Caki2 (cell line): Measurements from ENCODE around the gene NEK4. TPM values are rescaled to one million over a fixed set of nuclear protein-coding genes. Genes with fewer than 3 reads are reported as not detected.
A peak's percentile ranks its signal among the peaks of the same experiment; 100 is the strongest.
"Not testable (repeated sequence)": the region's sequence is repeated elsewhere in the genome, so short reads cannot be mapped to it uniquely, and the experiment has no call there.

Experiments
- DNase-seq: peaks from one replicate; pipeline ENCODE4 v3.0.0-alpha.2; 2015; ENCODE audit warnings: low read depth
- in situ Hi-C: cut with HindIII; loops from 2 replicates; pipeline ENCODE4 v1.10.0; 2016; ENCODE audit warnings: low sequenced_read_pairs, low pct_unique_long_range_greater_than_20kb, mixed read lengths
- total RNA-seq: library from RNA; depleted of rRNA; stranded (reverse); fragments of >200 nt; shearing (Covaris generic); gene quantifications from 2 replicates; pipeline ENCODE4 v1.2.3, GENCODE V29; 2014; ENCODE audit warnings: low replicate concordance

NEK4 gene
- total RNA-seq, 1 experiment from 2014 or later = 27.3 TPM

- in situ Hi-C loops = no loop called here
- no peak for DNase-seq
Observed at GRCh38 chr3:52782412-52783210, 11.9 kb upstream of the NEK4 start.

GRCh38 chr3:52781741-52782140 lies 11.0 kb upstream of the NEK4 start:
- in situ Hi-C loops = no loop called here
- DNase-seq = no peak

DNA sequence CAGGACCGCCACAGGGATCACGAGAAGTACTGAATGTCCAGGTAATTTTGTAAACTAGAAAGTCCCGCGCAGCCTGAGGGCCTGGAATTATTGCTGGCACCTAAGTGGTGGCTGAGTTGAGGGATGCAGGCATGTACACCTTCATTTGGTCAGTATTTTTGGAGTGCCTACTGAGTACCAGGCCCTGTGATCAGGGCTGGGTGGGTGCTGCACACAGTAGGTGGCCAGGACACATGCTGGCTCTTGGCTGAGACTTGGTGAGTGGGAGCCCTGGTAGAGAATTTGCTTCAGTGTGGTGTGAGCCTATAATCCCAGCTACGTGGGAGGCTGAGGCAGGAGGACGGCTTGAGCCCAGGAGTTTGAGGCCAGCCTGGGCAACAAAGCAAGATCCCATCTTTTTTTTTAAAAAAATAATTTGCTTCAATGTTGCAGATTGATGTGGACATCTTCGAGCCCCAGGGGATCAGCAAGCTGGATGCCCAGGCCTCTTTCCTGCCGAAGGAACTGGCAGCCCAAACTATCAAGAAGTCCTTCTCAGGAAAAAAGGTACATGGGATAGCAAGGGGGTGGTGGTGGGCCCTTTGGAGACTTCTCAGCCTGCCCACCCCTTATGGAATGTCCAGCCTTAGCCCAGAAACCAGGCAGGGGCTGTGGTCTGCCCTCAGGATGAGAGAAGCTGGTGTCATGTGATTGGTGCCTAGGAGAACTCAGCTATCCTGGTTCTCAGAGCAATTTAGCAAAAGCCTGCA lies 9.3 kb upstream of the NEK4 start:
- DNase-seq = no peak
- in situ Hi-C loops = no loop called here

GRCh38 chr3:52779011-52779836 lies 8.5 kb upstream of the NEK4 start:
- DNase-seq = no peak
- in situ Hi-C loops = no loop called here

DNA sequence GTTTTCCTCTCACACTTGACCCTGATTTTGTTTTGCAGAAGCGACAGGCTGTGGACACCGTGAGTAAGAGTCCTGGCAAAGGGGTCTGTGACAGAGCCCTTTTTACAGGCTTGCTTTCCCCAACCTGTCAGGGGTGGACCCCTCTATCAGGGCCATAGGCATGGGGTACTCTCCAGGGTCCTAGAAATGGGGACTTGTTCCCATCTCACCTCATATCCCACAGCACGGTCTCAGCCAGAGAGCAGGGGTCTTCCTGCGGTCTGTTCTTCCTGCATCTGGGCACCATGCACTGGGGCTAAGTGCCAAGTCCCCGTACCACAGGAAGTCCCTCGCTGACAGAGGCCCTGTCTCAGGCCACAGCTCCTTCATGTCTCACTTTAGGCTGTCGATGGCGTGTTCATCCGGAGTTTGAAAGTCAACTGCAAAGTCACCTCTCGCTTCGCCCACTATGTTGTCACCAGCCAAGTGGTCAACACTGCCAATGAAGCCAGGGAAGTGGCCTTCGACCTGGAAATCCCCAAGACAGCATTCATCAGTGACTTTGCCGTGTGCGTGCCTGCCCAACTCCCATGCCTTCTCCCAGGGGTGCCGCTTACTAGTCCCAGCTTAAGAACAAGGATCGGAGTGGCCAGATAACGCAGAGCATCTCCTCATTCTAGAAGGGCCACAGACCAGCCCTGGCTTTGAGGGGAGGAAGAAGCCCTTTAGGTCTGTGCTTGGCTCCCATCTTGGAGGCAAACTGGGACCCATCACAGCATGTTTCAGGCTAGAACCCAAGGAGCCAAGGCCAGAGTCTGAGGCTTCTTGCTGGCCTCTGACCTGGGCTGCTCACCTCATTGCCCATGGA lies 7.4 kb upstream of the NEK4 start:
- in situ Hi-C loops = no loop called here

DNA sequence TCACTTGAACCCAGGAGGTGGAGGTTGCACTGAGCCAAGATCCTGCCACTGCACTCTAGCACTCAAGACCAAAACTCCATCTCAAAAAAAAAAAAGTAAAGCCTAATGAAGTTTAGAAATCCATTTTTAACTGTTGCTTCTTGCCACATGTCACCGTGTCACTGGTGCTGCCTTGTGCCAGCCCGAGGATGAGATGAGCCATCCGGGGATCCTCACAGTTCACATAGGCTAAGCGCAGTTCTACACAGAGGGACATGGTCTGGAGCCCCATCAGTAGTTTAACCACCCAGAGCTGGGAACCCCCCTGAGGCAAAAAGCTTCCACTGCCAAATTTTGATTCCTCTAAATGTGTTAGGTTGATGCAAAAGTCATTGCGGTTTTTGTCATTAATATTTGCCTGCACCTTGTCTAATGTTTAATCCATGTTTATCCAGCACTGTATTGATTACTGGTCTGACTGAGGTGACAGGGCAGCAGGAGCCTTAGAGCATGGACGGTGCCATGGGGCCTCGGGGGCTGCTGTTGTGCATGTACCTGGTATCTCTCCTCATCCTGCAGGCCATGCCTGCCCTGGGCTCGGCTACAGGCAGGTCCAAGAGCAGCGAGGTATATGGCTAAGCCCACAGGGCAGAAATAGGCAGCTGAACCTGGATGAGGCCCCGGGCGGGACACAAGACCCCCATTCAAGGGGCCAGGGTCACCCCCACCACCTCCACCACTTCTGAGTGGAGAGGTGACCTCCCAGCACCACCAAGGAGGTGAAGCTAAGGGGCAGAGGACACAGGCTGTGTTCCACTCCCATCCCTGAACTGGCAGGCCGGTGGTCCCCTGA lies 6.6 kb upstream of the NEK4 start, which contains the start of gene ITIH1:
Gene ITIH1, plus strand, starts transcription at position 473 of the 832 bp plus-strand sequence. Its CDS starts 17 bp downstream, at position 490.
- in situ Hi-C loops = no loop called here
- DNase-seq = no peak

More for the DNA sequence above, 7.4 kb upstream of the NEK4 start:
- no peak for DNase-seq

DNA sequence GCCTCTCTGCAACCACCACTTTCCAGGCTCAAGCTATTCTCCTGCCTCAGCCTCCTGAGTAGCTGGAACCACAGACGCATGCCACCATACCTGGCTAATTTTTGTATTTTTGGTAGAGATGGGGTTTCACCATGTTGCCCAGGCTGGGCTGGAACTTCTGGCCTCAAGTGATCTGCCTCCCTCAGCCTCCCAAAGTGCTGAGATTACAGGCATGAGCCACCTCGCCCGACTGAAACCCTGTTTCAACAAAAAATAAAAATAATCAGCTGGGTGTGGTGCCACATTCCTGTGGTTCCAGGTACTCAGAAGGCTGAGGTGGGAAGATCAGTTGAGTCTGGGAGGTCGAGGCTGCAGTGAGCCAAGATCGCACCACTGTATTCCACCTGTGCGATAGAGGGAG lies 5.7 kb upstream of the NEK4 start:
- DNase-seq, in situ Hi-C loops: not testable (repeated sequence)

DNA sequence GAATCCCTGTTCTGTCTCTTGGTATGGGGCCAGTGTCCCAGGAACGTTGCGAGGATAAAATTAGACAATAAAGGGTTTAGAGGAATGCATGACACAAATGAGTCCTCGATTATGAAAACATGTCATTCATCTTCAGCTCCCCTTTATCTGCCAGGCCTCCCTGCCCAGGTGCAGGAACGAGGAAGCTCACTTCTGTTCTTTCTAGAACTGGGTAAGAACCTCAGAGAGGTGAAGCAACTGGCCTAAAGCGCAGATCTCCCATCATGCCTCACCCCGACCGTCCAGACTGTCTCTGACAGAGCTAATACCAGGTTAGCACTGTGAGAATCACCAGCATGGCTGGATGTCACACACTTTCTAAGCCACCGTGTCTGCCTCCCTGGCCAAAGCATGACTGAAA lies 5.1 kb upstream of the NEK4 start:
- no peak for DNase-seq
- in situ Hi-C loops = no loop called here

DNA sequence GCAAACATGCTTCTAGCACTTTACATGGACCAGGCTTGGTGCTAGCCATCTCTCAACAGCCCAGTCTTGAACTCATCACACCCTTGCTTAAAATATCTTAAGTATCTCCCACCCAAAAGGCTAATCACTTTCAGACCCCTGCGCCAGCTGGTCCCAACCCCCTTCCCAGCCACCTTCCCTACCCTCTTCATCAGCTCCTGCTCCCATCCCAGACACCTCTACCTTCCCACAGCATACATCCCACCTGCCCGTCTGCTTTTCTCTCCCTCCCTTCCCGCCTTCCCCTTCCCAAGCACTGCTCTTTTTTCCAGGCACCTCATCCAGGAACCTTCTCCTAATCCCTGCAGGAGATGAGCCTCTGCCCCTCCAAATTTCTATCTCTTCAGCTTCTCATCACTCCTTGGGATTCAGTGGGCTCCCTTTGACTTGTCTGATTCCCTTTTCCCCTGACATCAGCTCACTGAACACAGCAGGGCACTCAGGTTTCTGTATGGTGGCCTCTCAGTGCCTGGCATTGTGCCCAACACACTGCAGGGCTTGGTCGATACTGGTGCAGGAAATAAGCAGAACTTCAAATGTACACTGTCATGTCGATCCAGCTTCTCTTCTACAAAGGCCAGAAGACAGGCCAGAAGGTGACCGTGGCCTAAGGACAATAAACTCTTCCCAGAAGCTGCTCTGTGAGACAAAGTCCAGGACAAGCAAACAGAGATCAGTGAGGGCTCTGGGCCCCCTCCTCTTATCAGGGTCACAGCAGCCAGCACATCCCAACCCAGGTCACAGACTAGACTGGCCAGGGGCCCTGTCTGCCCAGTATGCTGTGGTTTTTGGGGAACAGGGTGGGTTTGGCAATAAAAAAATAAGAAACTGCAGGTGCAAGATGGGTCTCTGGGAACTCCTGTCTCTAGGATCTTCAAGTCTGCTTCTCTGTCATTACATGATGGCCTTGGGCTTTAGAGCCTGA lies 4.4 kb upstream of the NEK4 start:
- in situ Hi-C loops = no loop called here

GRCh38 chr3:52774066-52774713 lies 3.5 kb upstream of the NEK4 start:
- in situ Hi-C loops = no loop called here
- no peak for DNase-seq

More for the DNA sequence above, 4.4 kb upstream of the NEK4 start:
- DNase-seq = no peak

GRCh38 chr3:52773361-52774065 lies 2.8 kb upstream of the NEK4 start:
- DNase-seq = no peak
- in situ Hi-C loops = no loop called here

- in situ Hi-C loops = no loop called here
- DNase-seq = no peak
Observed at GRCh38 chr3:52771702-52772101, 962 bp upstream of the NEK4 start.

DNA sequence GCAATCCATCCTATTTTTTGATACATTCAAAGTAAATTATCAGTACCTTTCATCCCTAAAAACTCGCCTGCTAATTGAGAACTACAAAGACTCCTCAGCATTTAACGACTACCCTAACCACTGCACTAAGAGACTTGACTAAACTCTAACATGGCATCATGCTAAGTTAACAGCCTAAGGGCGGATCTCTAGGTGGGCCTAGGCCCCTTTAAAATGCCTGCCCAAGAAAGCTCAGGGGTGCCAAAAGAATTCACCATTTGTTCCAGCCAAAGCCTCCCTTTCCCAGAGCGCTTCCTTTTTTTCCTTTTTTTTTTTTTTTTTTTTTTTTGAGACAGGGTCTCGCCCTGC lies 568 bp upstream of the NEK4 start:
- no peak for DNase-seq
- in situ Hi-C loops = no loop called here

GRCh38 chr3:52769786-52770455 lies 819 bp downstream of the NEK4 start:
- DNase-seq = peak; percentile 9
- in situ Hi-C loops = no loop called here

DNA sequence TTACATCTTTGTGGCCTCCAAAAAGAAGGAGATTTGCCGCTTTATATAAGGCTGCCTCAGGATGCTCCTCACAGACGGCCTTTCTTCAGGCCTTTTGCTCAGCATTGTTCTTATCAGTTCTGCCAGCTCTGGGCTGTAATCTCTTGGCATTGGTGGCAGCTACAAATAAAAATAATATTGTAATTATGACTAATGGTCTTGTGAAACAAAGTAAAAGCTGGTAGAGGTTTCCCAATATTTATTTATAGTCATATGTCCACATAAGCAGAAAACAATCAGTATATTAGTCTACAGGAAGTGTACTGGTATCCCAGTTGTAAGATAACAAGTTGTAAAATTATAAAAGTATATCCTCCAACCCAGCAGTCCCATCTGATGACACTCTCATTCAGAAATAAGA lies 7.3 kb downstream of the NEK4 start:
- no peak for DNase-seq
- in situ Hi-C loops = no loop called here
